H9 (cell line): ENCODE data around the gene KBTBD3. TPM values are rescaled to one million over a fixed set of nuclear protein-coding genes. Genes with fewer than 3 reads are reported as not detected.
A peak's percentile ranks its signal among the peaks of the same experiment; 100 is the strongest.

Experiments
- DNase-seq: peaks from one replicate; pipeline ENCODE4 v3.0.0-alpha.2; 2017
- H2AFZ ChIP-seq: one replicate; pipeline ENCODE4 v1.6.1; 2013; ENCODE audit warnings: mild to moderate bottlenecking, low read length, control low read depth, moderate library complexity
- H2AK5ac ChIP-seq: 2 replicates; pipeline ENCODE4 v1.6.1; 2013; ENCODE audit warnings: low read length, control low read depth, mixed read lengths; ENCODE audit not compliant: insufficient read length
- H2BK120ac ChIP-seq: one replicate; pipeline ENCODE4 v1.6.1; 2013; ENCODE audit warnings: low read depth, mild to moderate bottlenecking, low read length, control low read depth, inconsistent platforms; ENCODE audit not compliant: poor library complexity, severe bottlenecking
- H2BK12ac ChIP-seq: 2 replicates; pipeline ENCODE4 v1.6.1; 2013; ENCODE audit warnings: low read length, control low read depth, mixed read lengths, low read depth; ENCODE audit not compliant: insufficient read length
- H2BK15ac ChIP-seq: 2 replicates; pipeline ENCODE4 v1.6.1; 2013; ENCODE audit warnings: low read depth, low read length, control low read depth
- H2BK20ac ChIP-seq: one replicate; pipeline ENCODE4 v1.6.1; 2013; ENCODE audit warnings: low read depth, mild to moderate bottlenecking, low read length, control low read depth, inconsistent platforms; ENCODE audit not compliant: poor library complexity, severe bottlenecking
- H2BK5ac ChIP-seq: 2 replicates; pipeline ENCODE4 v1.6.1; 2013; ENCODE audit warnings: low read length, control low read depth, mixed read lengths; ENCODE audit not compliant: insufficient read length
- H3K14ac ChIP-seq: 2 replicates; pipeline ENCODE4 v1.6.1; 2013; ENCODE audit warnings: low read length, control low read depth; ENCODE audit not compliant: insufficient read depth
- H3K18ac ChIP-seq: 2 replicates; pipeline ENCODE4 v1.6.1; 2013; ENCODE audit warnings: low read depth, mild to moderate bottlenecking, mixed read lengths, low read length, control low read depth; ENCODE audit not compliant: insufficient read length
- H3K23ac ChIP-seq: 2 replicates; pipeline ENCODE4 v1.6.1; 2013; ENCODE audit warnings: low read length, control low read depth, mixed read lengths, low read depth; ENCODE audit not compliant: insufficient read length
- H3K23me2 ChIP-seq: 2 replicates; pipeline ENCODE4 v1.6.1; 2013; ENCODE audit warnings: low read depth, mild to moderate bottlenecking, mixed read lengths, low read length, control low read depth; ENCODE audit not compliant: insufficient read length, poor library complexity, severe bottlenecking
- H3K27ac ChIP-seq: 2 replicates; pipeline ENCODE4 v1.5.1; 2013; ENCODE audit warnings: low read length, control low read depth, mixed read lengths, low read depth; ENCODE audit not compliant: insufficient read length
- H3K27me3 ChIP-seq: 2 replicates; pipeline ENCODE4 v1.6.1; 2013; ENCODE audit warnings: low read length, control low read depth, inconsistent platforms; ENCODE audit not compliant: insufficient read depth
- H3K4ac ChIP-seq: 2 replicates; pipeline ENCODE4 v1.6.1; 2013; ENCODE audit warnings: low read depth, mild to moderate bottlenecking, control low read depth, inconsistent platforms, low read length, moderate library complexity
- H3K4me1 ChIP-seq: 2 replicates; pipeline ENCODE4 v1.6.1; 2013; ENCODE audit warnings: low read length, control low read depth, inconsistent platforms; ENCODE audit not compliant: insufficient read depth
- H3K4me2 ChIP-seq: 2 replicates; pipeline ENCODE4 v1.6.1; 2013; ENCODE audit warnings: low read length, control low read depth, mixed read lengths; ENCODE audit not compliant: insufficient read length, insufficient read depth
- H3K56ac ChIP-seq: 2 replicates; pipeline ENCODE4 v1.6.1; 2013; ENCODE audit warnings: low read depth, mild to moderate bottlenecking, mixed read lengths, low read length, control low read depth; ENCODE audit not compliant: insufficient read length
- H3K79me1 ChIP-seq: 2 replicates; pipeline ENCODE4 v1.6.1; 2013; ENCODE audit warnings: low read depth, mild to moderate bottlenecking, moderate library complexity, low read length, control low read depth, inconsistent platforms; ENCODE audit not compliant: insufficient read depth, poor library complexity, severe bottlenecking
- H3K79me2 ChIP-seq: 2 replicates; pipeline ENCODE4 v1.6.1; 2013; ENCODE audit warnings: low read length, control low read depth, inconsistent platforms; ENCODE audit not compliant: insufficient read depth
- H3K9ac ChIP-seq: 2 replicates; pipeline ENCODE4 v1.6.1; 2013; ENCODE audit warnings: low read length, control low read depth, mixed read lengths; ENCODE audit not compliant: insufficient read length; ENCODE audit errors: extremely low read depth
- H3K9me3 ChIP-seq: one replicate; pipeline ENCODE4 v1.6.1; 2013; ENCODE audit warnings: low read depth, low read length, inconsistent platforms; ENCODE audit not compliant: control insufficient read depth
- H3T11ph ChIP-seq: one replicate; pipeline ENCODE4 v1.6.1; 2013; ENCODE audit warnings: mild to moderate bottlenecking, low read length, control low read depth, inconsistent platforms
- H4K20me1 ChIP-seq: one replicate; pipeline ENCODE4 v1.6.1; 2013; ENCODE audit not compliant: control insufficient read depth, insufficient read length, insufficient read depth
- H4K5ac ChIP-seq: 2 replicates; pipeline ENCODE4 v1.6.1; 2013; ENCODE audit warnings: low read depth, mild to moderate bottlenecking, mixed read lengths, low read length, control low read depth; ENCODE audit not compliant: insufficient read length
- H4K8ac ChIP-seq: replicated peaks from 2 replicates; pipeline ENCODE4 v1.6.1; 2013; ENCODE audit warnings: low read length, control low read depth, mixed read lengths, low read depth; ENCODE audit not compliant: insufficient read length
- H4K91ac ChIP-seq: 2 replicates; pipeline ENCODE4 v1.6.1; 2013; ENCODE audit warnings: low read depth, mild to moderate bottlenecking, moderate library complexity, mixed read lengths, low read length, control low read depth; ENCODE audit not compliant: insufficient read length
- H3K27ac Mint-ChIP-seq, 3 experiments: 2 replicates in 2 of 3; 3 replicates in 1 of 3; pipeline ENCODE4 v1.8.0; 2020 to 2021; ENCODE audit warnings: mixed read lengths in 3 of 3, mild to moderate bottlenecking in 1 of 3, moderate library complexity in 1 of 3
- H3K27me3 Mint-ChIP-seq: 2 replicates; pipeline ENCODE4 v1.8.0; 2021; ENCODE audit warnings: low read depth, mild to moderate bottlenecking, moderate library complexity, mixed read lengths
- H3K36me3 Mint-ChIP-seq, 3 experiments: 2 replicates in 2 of 3; 3 replicates in 1 of 3; pipeline ENCODE4 v1.8.0; 2020 to 2021; ENCODE audit warnings: low read depth in 3 of 3, mixed read lengths in 3 of 3; ENCODE audit not compliant: insufficient read depth in 1 of 3
- H3K4me1 Mint-ChIP-seq, 2 experiments: 2 replicates each; pipeline ENCODE4 v1.8.0; 2020; ENCODE audit warnings: mixed read lengths in 2 of 2
- H3K4me3 Mint-ChIP-seq, 2 experiments: 2 replicates in 1 of 2; 3 replicates in 1 of 2; pipeline ENCODE4 v1.8.0; 2020 to 2021; ENCODE audit warnings: mild to moderate bottlenecking in 2 of 2, mixed read lengths in 2 of 2, moderate library complexity in 1 of 2
- H3K9me3 Mint-ChIP-seq, 2 experiments: 2 replicates in 1 of 2; 3 replicates in 1 of 2; pipeline ENCODE4 v1.8.0; 2020; ENCODE audit warnings: mild to moderate bottlenecking in 2 of 2, mixed read lengths in 2 of 2, moderate library complexity in 1 of 2
- CTCF ChIP-seq: fragments of 200-600 bp; sonication (generic); conservative IDR thresholded peaks from 3 replicates; pipeline ENCODE4 v1.8.0; 2021; ENCODE audit warnings: antibody characterized with exemption, mild to moderate bottlenecking
- WGBS: extraction: QIAGEN DNeasy Blood & Tissue Kit; methylation state at CpG from one replicate; pipeline ENCODE4 v1.1.7; 2013; ENCODE audit warnings: missing lambda C conversion rate, low lambda C conversion rate, mixed read lengths; ENCODE audit not compliant: insufficient read length; ENCODE audit errors: extremely low coverage; 5-methylcytosine and 5-hydroxymethylcytosine counted together
- total RNA-seq: library from RNA; stranded (reverse); gene quantifications from 2 replicates; pipeline ENCODE4 v1.2.1, GENCODE V29; 2021

The KBTBD3 gene
- total RNA-seq, 1 experiment from 2014 or later: 2.4 TPM

- no peak overlapping the region for H3K14ac ChIP-seq
- H3K23me2 ChIP-seq: no peaks in the 10 kb centered on the region
- no peak overlapping the region for H3K27ac ChIP-seq
- H2BK15ac ChIP-seq: no peak overlapping the region
- H4K91ac ChIP-seq: no peak overlapping the region
- peaks cover 12% of the 10 kb centered on the region; the same call in 1 of the 2 replicates for H3K79me2 ChIP-seq
- H2AK5ac ChIP-seq: no peak overlapping the region
- H4K5ac ChIP-seq: no peak overlapping the region
- H3K18ac ChIP-seq: no peak overlapping the region
- peaks cover 14 to 15% of the 10 kb centered on the region in 2 experiments for H3K4me1 Mint-ChIP-seq
- no peak overlapping the region for H2BK20ac ChIP-seq
- no peak overlapping the region for H2AFZ ChIP-seq
- H2BK120ac ChIP-seq: no peak overlapping the region
- no peak for TF ChIP-seq CTCF
- peaks cover 6% of the 10 kb centered on the region for H3K79me1 ChIP-seq
- no peak overlapping the region for H3K56ac ChIP-seq
- no peak overlapping the region for H3K9ac ChIP-seq
- H3K27ac Mint-ChIP-seq: peak overlapping the region in 1 of 3 experiments; percentile 84; a peak in 2 of 7 replicates
- H3K4me1 ChIP-seq: no peaks in the 10 kb centered on the region
- no peak overlapping the region for H2BK5ac ChIP-seq
- H2BK12ac ChIP-seq: no peak overlapping the region
- no peak overlapping the region for H3T11ph ChIP-seq
- H3K4me2 ChIP-seq: no peak overlapping the region
- H3K36me3 Mint-ChIP-seq: peaks cover 15 to 50% (median 47%) of the 10 kb centered on the region in 3 experiments; a peak in 6 of 7 replicates
- WGBS: no CpG with 5 or more reads among the region's 2 CpGs
- no peak overlapping the region for H3K4me3 Mint-ChIP-seq
- DNase-seq: no peak
- H3K23ac ChIP-seq: no peak overlapping the region
- no peaks in the 10 kb centered on the region for H4K20me1 ChIP-seq
- no peaks in the 10 kb centered on the region for H3K9me3 ChIP-seq
- no peak overlapping the region for H4K8ac ChIP-seq
- no peaks in the 10 kb centered on the region for H3K27me3 ChIP-seq
- H3K27me3 Mint-ChIP-seq: no peaks in the 10 kb centered on the region
- no peak overlapping the region for H3K4ac ChIP-seq
- H3K9me3 Mint-ChIP-seq: no peaks in the 10 kb centered on the region
Measured at GRCh38 chr11:106086850-106087249, 9.7 kb upstream of the KBTBD3 start.
